Measurements from ENCODE around the gene DCP2.

The DCP2 gene

DNA sequence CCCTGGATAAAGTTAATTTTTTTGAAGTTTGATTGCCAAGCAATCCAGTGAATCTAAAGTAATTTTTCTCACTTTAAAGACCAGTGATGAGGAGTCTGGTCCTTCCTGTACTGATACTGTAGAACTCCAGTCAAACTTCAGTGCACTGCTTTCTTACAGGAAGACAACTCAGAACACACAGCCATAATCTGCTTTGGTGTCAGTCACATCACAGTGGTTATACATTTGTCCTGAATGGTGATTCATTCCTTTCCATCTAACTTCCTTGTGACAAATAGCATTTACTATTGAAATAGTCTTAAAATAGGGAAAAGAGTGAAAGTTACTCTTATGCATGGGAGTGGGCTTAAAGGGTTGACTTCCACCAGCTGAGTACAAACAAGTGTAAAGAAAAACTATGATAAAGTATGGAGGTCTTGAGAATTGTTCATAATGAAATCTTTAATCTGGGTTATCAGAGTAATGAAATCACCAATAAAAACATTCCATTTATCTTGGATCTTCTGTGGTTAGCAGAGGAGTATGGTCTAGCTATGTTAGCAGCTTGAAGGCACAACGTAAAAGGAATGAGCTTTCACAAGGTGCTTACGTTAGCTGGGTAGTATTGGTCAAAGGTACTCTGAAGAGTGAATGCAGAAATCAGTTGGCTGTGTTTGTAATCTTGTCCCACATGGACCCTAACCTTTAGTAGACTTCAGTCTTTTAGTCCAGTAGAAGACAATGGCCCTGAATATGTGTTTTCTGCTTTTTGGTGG, 41.5 kb downstream of the DCP2 start:
- no peak for DNase-seq

DNA sequence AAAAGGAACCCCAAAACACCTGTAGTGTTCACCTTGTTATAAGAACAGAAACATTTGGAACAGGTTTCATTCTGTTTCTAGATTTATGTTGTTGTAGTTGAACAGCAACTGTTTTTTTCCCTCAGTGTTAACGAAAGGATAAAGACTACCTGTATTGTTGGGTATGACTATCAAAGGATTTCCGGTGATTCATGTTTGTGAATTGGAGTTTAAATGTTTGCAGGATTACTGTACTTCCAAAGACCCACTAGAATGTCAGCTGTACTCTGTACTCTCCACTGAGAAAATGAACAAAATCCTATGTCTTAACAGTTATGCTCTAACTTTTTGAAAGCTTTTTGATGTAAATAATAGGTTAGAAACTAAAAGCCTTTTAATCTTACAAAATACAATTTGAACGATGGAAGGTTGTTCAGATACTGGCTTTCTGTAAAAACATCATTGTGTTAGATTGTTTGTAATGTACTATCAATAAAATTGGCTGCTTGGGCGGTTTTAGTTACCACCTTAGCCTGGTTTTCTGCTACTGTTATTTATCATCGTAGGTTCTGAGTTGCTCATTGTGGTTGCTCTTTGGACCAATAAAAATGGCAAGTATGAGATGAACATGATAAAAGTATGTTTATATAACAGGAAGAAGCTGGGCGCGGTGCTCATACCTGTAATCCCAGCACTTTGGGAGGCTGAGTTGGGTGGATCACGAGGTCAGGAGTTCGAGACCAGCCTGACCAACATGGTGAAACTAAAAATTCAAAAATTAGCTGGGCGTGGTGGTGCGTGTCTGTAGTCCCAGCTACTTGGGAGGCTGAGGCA, 44.1 kb downstream of the DCP2 start:
- DNase-seq, result no peak

DNA sequence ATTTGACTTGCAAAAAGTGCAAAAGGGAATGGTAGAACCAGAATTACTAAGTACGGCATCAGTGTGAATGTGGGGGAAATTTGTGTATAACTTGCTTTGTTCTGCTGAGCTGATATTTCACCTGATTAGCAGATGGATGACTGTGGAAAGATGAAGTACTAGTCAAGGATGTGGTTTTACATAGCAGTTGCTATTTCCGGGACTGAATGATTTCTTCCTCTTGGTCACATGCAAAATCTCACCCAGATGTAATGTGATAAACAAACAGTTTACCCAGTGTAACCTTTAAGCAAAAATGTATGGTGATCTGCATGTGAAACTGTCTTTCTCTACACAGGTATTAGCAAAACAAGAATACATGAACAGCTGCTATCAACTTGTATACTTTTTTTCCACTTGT, 46.1 kb downstream of the DCP2 start:
- DNase-seq, result no peak

DNA sequence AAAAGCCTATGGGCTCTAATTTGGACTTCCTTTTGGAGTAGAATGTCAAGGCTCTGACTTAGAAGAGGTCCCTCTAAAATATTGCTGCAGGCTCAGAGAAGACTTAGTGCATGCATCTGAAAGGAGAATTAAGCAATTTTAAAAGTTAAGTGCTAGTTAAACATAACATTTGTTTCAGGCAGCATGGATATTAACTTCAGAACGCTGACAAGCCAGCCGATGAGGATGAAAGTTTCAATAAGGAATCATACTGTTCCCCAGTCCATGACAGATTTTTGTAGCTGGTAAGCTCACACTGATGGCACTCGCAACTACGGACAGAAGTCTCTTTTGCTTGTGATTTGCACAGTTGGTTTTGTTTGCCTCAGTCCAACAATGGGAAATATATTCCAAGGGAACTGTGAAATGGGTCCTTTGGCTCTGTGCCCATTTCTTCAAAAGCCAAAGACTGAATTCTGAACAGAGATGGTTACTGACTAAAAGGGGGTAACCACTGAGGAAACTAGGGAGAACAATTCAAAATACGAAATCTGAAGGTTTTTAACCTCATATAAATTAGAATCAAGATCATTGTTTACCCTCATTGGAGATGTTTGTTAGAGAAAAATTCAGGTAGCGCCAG, 47.6 kb downstream of the DCP2 start:
- DNase-seq, result no peak

DNA sequence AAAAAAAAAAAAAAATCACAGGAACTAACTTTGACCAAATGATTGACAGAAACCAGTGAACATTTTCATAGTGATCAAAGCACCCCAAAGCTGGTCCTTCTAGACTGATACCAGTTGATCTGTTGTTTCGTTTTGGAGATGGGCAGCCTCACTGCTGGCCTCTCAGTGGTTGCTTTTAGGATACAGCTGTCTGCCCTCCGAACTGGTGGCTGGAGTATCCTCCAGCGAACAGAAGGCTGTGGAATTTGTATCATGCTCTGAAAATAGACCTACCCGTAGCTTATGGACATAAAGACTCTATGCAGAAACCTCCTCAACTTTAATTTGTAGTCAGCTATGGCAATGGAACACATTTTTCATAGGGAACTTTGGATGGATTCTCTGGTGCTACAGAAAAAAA, 49.0 kb downstream of the DCP2 start:
- DNase-seq, result no peak

DNA sequence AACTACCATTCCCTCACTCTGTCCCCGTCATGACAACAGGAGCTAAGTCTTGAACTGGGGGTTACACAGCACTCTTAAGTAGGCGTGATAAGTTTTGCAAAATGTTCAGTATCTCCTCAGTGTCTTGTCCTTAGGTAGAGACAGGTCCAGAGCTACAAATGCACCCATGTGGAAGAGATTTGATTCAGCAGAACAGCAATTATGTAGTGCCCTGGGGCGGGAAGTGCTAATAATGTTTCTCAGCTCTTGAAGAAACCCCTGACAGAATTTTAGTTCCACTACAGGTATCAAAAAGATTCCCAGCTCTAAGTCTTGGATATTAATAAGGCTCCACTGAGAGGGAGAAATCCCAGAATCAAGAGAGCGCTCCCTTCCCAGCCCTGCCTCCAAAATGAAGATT, 49.6 kb downstream of the DCP2 start:
- no peak for DNase-seq

DNA sequence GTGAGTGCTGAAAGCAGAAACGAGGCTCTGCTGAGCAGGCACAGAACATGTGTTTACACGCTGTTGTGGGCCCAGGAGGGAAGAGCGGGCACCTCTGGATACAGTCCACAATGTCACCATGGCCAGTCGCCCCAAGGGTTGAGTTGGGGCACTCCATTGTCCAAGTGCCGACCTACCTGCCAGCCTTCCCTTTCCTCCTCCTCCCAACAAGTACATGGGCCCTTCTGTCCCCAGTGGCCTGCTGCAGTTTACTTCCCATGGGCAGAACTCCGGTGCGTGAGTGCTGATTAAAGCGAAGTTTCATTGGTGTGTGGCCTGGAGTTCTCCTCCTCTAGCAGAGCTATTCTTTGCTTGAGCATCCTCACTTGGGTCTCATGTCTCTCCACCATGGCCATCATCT, 50.4 kb downstream of the DCP2 start:
- no peak for DNase-seq

DNA sequence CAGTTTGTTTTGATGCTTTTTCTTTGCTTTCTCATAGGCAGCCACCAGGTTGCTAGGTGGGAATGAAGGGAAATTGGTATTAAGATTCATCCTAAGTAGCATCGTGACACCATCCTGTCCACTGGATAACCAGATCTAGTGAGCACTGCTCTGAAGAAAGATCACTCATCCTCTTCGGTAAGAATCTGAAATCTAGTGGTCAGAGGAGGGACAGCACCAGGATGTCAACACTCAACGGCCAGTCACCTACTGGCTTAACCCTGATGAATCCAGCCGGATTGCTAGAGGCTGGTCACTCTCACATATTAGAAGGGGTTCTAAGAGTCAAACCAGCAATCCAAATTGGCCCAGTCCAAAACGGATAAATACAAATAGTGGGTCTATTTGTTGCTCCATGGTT, 50.8 kb downstream of the DCP2 start:
- DNase-seq, result no peak

DNA sequence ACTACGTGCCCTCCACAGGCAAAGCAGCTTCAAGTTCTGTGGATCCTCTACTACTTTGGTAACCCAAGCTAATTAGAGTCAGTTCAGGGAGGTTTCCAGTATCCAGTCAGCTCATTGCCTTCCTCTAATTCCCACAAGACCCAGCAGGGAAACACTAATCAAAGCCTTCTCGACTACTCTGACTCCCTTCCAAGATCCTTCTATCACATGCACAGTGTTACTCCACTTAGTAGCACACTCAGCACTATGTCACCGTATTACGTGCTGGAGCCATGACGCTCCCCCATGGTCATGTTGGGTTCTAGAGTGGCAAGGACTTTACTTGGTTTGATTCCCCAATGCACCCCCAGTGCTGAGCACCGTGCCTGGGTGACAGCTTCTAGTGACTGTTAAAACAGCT, 53.0 kb downstream of the DCP2 start:
- DNase-seq, result no peak

DNA sequence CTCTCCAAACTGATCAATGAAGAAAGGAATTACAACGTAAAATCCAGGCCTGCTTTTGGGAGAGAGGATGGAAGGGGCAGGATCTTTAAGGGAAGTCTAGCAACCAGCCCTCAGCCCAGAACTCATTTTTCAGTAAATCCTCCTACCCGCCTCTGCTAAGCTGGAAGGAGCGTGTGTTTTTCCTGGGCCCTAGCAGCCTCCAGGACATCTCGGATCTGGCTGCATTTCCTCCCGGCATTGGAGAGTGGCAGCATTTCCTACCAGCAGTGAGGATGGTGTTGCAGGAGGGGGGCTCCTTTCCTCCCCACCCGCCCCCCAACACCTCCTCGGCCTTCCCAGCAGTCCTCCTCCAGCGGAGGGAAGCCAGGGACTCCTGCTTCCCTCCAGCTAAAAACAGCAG, 54.5 kb downstream of the DCP2 start:
- no peak for DNase-seq

DNA sequence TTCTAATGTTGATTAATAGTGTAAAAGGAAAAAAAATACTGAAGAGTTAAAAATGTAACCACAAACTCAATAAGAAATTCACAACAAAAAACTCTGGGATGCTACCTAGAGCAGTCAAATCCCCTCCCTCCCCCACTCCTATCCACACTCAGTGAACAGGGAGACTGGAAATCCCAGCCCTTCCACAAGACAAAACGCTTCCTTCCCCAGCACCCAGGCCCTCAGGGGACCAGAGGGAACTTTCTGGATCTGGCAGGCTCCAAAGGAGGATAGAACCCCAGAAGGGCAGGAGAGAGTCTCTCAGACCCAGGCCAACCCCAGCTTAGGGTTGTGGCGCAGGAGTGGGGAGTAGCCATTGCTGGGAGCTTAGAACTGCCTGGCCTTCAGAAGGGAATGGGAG, 55.0 kb downstream of the DCP2 start:
- no peak for DNase-seq

DNA sequence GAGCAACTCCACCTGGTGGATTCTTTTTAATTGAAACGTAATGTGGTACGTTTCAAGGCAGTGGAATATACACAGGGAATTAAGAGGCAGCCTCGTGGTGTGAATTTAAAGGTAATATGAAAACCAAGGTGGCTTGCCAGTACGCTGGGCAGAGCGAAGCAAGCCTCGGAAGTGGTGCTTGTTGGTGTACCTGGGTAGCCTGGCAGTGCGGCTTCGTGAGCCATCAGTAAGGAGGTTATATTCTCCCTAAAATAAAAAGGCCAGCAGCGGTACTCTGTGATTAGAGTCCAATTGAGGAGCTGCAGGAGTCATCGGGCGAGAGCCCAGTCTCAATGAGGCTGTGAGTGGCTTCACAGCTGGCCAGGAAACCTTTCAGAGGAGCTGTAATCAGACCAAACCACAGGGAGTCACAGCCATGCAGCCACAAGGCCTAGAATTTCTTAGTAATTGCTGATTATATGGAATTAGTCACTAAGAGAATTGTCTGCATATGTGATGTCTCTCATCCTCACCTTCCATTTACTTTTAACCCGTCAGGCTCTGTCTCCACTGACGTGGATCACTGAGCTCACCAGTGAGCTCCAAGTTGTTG, 57.7 kb downstream of the DCP2 start:
- DNase-seq, result no peak

DNA sequence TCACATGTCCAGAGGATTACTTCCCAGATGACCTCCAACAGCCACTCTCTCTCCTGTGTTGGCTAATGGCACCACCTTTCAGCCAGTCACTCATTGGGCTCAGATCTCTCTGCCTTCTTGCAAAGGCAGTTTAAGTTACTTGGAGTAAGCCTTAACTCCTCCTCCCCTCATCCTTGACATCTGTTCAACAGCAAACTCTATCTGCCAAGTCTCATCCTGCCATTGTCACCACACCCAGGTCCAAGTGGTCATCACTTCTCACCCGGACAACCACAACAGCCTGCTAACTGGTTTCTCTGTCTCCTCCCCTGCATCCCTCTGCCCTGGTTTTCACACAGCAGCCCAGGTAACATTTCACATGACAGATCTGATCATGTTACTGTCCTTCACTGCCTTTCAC, 58.5 kb downstream of the DCP2 start:
- DNase-seq, result no peak

DNA sequence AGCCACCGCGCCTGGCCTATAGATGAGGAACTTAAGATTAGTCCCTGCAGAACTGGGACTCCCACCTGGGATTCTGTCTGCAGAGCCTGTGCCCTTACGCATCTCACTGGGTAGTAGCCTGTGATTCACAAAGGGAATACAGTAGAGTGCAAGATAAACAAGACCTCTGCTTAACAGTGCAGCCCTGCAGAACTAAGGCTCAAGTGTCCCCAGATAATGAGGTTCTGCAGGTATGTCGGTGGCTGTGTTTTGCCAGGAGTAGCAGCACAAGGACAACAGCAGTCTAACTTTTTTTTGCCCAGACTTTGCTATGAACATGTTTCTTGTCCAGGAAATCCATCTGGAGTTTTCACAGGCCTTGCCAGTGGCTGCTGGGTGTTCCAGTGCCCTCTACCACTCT, 59.7 kb downstream of the DCP2 start:
- DNase-seq, result no peak

DNA sequence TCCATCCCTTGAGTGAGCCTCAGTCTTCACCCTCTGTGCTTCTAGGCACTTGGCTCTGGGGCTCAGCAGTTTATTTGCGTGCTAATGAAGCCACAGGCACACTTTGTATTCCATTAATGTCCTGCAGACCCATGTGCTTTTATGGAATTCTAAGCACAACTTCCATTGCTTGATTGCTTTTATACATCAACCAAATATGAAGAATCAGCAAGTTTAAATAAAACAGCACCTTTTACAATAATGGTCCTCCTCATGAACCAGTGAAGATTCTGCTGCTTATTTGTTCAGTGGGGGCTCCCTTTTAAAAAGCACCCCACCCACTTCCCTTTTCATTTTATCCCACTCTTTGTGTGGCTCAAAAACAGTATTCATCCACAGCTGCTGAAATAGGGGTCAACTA, 60.2 kb downstream of the DCP2 start:
- DNase-seq, result peak in 1 of 58 donors; percentile 19

DNA sequence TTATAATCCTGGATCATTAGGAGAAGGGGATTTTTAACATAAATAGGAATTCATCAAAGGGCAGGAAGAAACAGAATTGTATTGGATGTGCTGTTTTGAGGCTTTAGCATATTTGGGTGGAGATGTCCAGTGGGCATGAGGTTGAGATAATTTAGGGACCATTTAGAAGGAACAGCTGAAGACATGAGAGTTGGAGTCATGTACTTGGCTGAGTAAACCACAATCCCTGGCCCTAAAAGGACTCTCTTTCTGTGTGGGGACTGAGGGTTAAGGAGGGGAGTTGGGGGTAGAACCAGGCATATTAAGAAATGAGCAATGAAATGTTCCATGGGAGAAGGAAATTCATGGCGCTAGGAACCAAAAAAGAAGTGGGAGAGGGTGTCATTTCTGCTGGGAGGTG, 61.5 kb downstream of the DCP2 start:
- no peak for DNase-seq

DNA sequence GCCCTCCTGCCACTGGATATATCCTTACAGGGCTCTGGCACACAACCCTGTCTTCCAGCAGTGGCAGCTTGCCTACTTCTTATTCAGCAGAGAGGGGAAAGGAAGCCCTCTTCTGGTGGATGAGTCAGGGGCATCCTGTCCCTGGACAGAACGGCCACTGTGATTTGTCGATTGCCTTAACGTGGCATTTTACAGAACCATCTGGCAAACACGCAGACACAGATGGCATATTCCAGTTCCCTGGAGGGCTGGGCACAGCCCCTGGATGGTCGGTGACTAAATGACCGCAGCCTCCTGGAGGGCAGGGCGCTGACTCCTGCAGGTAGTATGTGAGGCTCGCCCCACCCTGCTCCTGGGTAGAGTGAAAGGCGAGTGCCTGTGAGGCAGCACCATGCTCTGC, 62.1 kb downstream of the DCP2 start:
- no peak for DNase-seq

DNA sequence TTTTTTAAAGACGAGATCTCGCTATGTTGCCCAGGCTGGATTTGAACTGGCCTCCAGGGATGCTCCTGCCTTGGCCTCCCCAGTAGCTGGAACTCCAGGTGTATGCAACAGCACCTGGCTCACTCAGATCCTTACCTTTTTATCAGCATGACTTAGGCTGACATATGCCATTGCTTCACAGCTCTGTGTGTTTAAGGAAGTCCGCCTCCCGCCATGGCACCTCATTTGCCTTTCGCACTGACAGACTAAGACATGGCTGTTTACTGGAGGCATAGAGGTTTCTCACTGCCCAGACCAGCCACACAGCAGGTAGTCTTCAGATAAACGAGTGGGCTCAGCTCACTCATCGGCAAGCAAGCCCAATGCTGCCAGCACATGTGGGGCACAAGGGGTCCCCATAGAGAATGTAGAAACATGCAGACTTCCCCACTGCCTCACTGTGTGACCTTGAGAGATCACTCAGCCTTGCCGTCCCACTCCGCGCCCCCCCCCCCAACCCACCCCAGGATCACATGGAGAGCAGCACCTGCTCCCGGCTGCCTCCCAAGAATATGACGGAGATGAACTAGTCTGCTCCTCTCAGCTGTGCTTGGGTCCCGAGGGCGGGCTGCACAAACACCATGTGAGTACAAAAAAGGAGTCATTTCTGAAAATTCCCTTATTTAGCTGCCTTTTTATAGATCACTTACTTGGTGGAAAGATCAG, 62.8 kb downstream of the DCP2 start:
- peak in 3 of 58 donors; percentile 5 to 18 (median 18) for DNase-seq

DNA sequence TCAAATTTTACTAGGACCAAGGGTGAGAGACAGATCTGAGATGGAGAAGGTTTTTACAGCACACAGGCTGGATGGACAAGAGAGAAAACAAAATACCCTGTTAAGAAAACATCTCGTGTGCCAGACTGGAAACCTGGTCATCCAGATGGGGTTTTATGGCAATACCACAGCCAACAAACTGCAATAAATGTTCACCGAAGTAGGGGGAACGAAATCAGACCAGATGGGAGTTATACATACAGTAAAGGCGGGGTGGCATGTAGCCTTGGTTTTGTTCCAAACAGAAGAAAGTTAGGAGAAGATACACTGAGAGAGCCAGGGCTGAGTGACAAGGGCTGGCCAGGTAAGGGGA, 63.3 kb downstream of the DCP2 start:
- no peak for DNase-seq

DNA sequence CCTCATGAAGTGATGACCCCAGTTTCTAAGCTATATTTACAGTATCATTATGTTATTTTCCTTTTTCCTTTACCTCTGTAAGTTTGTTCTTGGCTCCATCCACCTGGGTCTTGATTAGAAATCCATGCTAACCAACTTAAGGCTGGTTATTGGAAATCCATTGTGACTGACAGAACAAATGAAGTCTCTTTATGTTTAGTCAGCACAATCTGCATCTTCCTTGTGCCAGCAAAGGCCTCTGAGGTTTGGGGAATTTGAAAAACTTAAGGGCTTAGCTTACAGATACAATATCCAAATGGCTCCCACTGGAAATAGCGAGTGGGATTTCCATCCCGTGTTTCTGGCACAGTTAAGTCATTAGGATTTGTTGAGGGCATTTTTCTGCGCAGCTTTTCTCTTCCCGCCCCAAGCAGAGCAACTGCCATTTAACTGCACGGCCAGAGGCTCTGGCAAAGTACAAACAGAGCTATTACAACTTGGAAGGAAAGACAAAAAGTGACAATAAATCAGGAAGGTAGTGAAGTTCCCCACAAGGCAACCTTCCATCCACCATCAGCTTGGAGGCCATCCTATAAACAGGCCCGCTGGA, 64.2 kb downstream of the DCP2 start:
- DNase-seq, result no peak
